NK-92 (cell line): ENCODE results near the gene TRIM26.
"Not testable (repeated sequence)": the region's sequence is repeated elsewhere in the genome, so short reads cannot be mapped to it uniquely, and the experiment has no call there.

Source experiments
- DNase-seq: peaks from one replicate; lab custom pipeline; 2025; ENCODE audit not compliant: unreplicated experiment; lab: John Stamatoyannopoulos, UW

TRIM26 gene

GRCh38 chr6:30155520-30156261 is 57.5 kb downstream of the TRIM26 start:
- no peak for DNase-seq

- DNase-seq = no peak
Observed at GRCh38 chr6:30154709-30155519, 58.3 kb downstream of the TRIM26 start.

GRCh38 chr6:30154061-30154460 is 59.1 kb downstream of the TRIM26 start:
- DNase-seq = no peak

- DNase-seq = no peak
Observed at GRCh38 chr6:30152910-30153610, 60.1 kb downstream of the TRIM26 start.

GRCh38 chr6:30152016-30152673 is 61.1 kb downstream of the TRIM26 start:
- DNase-seq = no peak

GRCh38 chr6:30151580-30151979 is 61.6 kb downstream of the TRIM26 start:
- no peak for DNase-seq

GRCh38 chr6:30150671-30151395 is 62.4 kb downstream of the TRIM26 start:
- no peak for DNase-seq

- no peak for DNase-seq
Observed at GRCh38 chr6:30149858-30150550, 63.2 kb downstream of the TRIM26 start.

GRCh38 chr6:30149234-30149633 is 64.0 kb downstream of the TRIM26 start:
- no peak for DNase-seq

GRCh38 chr6:30147096-30147495 is 66.1 kb downstream of the TRIM26 start:
- DNase-seq = no peak

GRCh38 chr6:30145818-30146217 is 67.4 kb downstream of the TRIM26 start:
- DNase-seq = no peak

GRCh38 chr6:30144811-30145210 is 68.4 kb downstream of the TRIM26 start:
- no peak for DNase-seq

- no peak for DNase-seq
Observed at GRCh38 chr6:30143780-30144179, 69.4 kb downstream of the TRIM26 start.

GRCh38 chr6:30142665-30143064 is 70.5 kb downstream of the TRIM26 start:
- DNase-seq = no peak

- DNase-seq = not testable (repeated sequence)
Observed at GRCh38 chr6:30140240-30140639, 73.0 kb downstream of the TRIM26 start.

- DNase-seq = no peak
Observed at GRCh38 chr6:30136570-30137286, 76.5 kb downstream of the TRIM26 start.

- DNase-seq = no peak
Observed at GRCh38 chr6:30135757-30136156, 77.4 kb downstream of the TRIM26 start, which contains the start of gene TRIM40. Gene TRIM40, plus strand, starts transcription at chr6:30136140. Its CDS starts 897 bp downstream, at chr6:30137037.

- no peak for DNase-seq
Observed at GRCh38 chr6:30135147-30135546, 78.1 kb downstream of the TRIM26 start.
